ENCODE data around the gene SYT17.

The SYT17 gene

GRCh38 chr16:19167710-19168370 lies at the start of gene SYT17:
TSS of gene SYT17 (plus strand) at chr16:19168240. CDS start at chr16:19168647, 407 bp downstream.
- peak; percentile 79 for DNase-seq (ENCODE audit: low spot score)

- DNase-seq (ENCODE audit: low spot score) = peak; percentile 32
Measured at GRCh38 chr16:19118938-19119431, 49.1 kb upstream of the SYT17 start.

- no peak for DNase-seq (ENCODE audit: low spot score)
Measured at GRCh38 chr16:19119564-19119963, 48.5 kb upstream of the SYT17 start.

GRCh38 chr16:19123535-19124178 lies 44.4 kb upstream of the SYT17 start:
- DNase-seq (ENCODE audit: low spot score) = peak; percentile 43

GRCh38 chr16:19126300-19126699 lies 41.7 kb upstream of the SYT17 start:
- DNase-seq (ENCODE audit: low spot score) = no peak

GRCh38 chr16:19127205-19127604 lies 40.8 kb upstream of the SYT17 start:
- DNase-seq (ENCODE audit: low spot score) = no peak

- DNase-seq (ENCODE audit: low spot score) = no peak
Measured at GRCh38 chr16:19127674-19128131, 40.3 kb upstream of the SYT17 start.

GRCh38 chr16:19128454-19129200 lies 39.4 kb upstream of the SYT17 start:
- no peak for DNase-seq (ENCODE audit: low spot score)

GRCh38 chr16:19130385-19130784 lies 37.7 kb upstream of the SYT17 start:
- DNase-seq (ENCODE audit: low spot score) = no peak

- peak; percentile 24 for DNase-seq (ENCODE audit: low spot score)
Measured at GRCh38 chr16:19130852-19131824, 36.9 kb upstream of the SYT17 start.

- DNase-seq (ENCODE audit: low spot score) = no peak
Measured at GRCh38 chr16:19131825-19132218, 36.2 kb upstream of the SYT17 start.

GRCh38 chr16:19132255-19132654 lies 35.8 kb upstream of the SYT17 start:
- no peak for DNase-seq (ENCODE audit: low spot score)

- DNase-seq (ENCODE audit: low spot score) = no peak
Measured at GRCh38 chr16:19132898-19133297, 35.1 kb upstream of the SYT17 start.

GRCh38 chr16:19133600-19133999 lies 34.4 kb upstream of the SYT17 start:
- DNase-seq (ENCODE audit: low spot score) = no peak

- no peak for DNase-seq (ENCODE audit: low spot score)
Measured at GRCh38 chr16:19135201-19135842, 32.7 kb upstream of the SYT17 start.

- DNase-seq (ENCODE audit: low spot score) = peak; percentile 36
Measured at GRCh38 chr16:19135896-19136438, 32.1 kb upstream of the SYT17 start.

GRCh38 chr16:19136549-19137196 lies 31.4 kb upstream of the SYT17 start:
- no peak for DNase-seq (ENCODE audit: low spot score)

- no peak for DNase-seq (ENCODE audit: low spot score)
Measured at GRCh38 chr16:19137201-19138128, 30.6 kb upstream of the SYT17 start.

- DNase-seq (ENCODE audit: low spot score) = no peak
Measured at GRCh38 chr16:19138601-19139000, 29.4 kb upstream of the SYT17 start.

All from SW480 (cell line).